ENCODE data around the gene SORCS2. TPM values are rescaled to one million over a fixed set of nuclear protein-coding genes. Genes with fewer than 3 reads are reported as not detected.

SORCS2 gene
- total RNA-seq, 1 experiment from 2014 or later = 0.06 TPM

DNA sequence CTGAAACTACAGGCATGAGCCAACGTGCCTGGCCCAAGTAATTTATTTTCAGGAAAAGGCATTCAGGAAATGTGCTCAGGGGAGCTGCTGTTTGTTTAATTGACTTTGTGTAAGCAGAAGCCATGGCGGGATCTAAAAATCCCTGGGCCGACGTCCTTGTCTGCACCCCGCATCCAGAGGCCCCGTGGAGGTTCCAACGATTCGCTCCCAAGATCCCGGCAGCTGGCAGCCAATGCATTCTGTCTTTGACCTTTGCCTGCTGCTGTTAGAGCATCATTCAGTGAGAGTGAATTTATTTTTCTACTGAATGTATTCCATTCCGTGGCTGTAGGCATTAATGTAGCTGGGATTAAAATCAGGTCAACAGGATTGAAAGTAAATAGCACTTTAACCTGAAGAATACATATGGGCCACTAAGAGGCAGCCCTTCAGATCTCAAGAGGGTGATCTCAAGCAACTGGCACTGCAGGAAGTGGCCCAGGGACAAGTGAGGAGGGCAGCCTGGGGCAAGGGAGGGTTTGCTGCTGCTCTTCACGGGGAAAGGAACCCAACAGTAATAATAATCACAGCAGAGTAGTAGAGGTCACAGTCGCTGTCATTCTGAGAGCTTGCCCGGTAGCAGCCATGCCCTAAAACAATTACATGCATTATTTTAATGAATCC lies 167.2 kb downstream of the SORCS2 start:
- H3K9me3 ChIP-seq (ENCODE audit: low read depth, low read length, poor library complexity, severe bottlenecking) = no peaks in the 10 kb centered on the region
- CTCF ChIA-PET = no interaction called here
- intact Hi-C loops (cut with micrococcal nuclease; ENCODE audit: unreplicated experiment) = no loop called here
- POLR2A ChIA-PET (ENCODE audit: low non-redundant PET) = no interaction called here
- H3K4me3 ChIP-seq (ENCODE audit: low read depth, low read length, poor library complexity, severe bottlenecking) = no peak overlapping the region
- H3K4me1 ChIP-seq (ENCODE audit: insufficient read depth, low read length, poor library complexity, severe bottlenecking) = no peaks in the 10 kb centered on the region
- H3K27ac ChIP-seq (ENCODE audit: low read depth, low read length, poor library complexity, severe bottlenecking) = no peak overlapping the region
- no peaks in the 10 kb centered on the region for H3K27me3 ChIP-seq (replicated peaks; ENCODE audit: insufficient read depth, low read depth, low read length, poor library complexity)
- DNase-seq (ENCODE audit: low spot score) = no peak
- BruUV-seq (replicated peaks) = no TSS peak
- no peaks in the 10 kb centered on the region for H3K36me3 ChIP-seq (ENCODE audit: insufficient read depth, low read length, poor library complexity, severe bottlenecking)
- TF ChIP-seq, protein P1, sequence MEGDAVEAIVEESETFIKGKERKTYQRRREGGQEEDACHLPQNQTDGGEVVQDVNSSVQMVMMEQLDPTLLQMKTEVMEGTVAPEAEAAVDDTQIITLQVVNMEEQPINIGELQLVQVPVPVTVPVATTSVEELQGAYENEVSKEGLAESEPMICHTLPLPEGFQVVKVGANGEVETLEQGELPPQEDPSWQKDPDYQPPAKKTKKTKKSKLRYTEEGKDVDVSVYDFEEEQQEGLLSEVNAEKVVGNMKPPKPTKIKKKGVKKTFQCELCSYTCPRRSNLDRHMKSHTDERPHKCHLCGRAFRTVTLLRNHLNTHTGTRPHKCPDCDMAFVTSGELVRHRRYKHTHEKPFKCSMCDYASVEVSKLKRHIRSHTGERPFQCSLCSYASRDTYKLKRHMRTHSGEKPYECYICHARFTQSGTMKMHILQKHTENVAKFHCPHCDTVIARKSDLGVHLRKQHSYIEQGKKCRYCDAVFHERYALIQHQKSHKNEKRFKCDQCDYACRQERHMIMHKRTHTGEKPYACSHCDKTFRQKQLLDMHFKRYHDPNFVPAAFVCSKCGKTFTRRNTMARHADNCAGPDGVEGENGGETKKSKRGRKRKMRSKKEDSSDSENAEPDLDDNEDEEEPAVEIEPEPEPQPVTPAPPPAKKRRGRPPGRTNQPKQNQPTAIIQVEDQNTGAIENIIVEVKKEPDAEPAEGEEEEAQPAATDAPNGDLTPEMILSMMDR (conservative IDR thresholded peaks at IDR 0.05; ENCODE audit: low read depth, low read length) = no peak

DNA sequence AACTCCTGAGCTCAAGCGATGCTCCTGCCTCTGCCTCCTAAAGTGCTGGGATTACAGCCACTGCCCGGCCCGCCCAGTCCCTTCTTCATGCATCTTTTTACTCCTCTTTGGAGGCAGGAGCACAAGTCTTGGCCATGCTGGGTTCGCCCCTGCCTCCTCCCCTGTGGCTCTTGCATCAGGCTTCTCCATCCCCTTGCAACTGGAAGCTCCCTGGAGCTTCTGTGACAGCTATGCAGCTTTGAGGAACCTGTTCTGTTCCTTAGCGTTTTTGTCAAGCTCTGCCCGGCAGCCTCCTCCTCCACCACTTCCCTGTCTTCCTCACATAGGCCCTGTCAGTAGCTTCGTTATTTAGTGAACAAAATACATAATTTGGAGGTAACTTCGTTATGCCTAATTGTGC lies 168.5 kb downstream of the SORCS2 start:
- BruUV-seq (replicated peaks) = no TSS peak
- CTCF ChIA-PET = no interaction called here
- TF ChIP-seq EZH2 (IDR thresholded peaks at IDR 0.05; ENCODE audit: borderline replicate concordance, low read depth, low read length, poor library complexity, severe bottlenecking) = no peak
- TF ChIP-seq, protein P1 (conservative IDR thresholded peaks at IDR 0.05; ENCODE audit: low read depth, low read length) = no peak
- no peak for DNase-seq (ENCODE audit: low spot score)
- Histone ChIP-seq H3K36me3 (ENCODE audit: insufficient read depth, low read length, poor library complexity, severe bottlenecking) (no peaks in the 10 kb centered on the region), H3K4me3 (ENCODE audit: low read depth, low read length, poor library complexity, severe bottlenecking) (no peak overlapping the region), H3K27me3 (replicated peaks; ENCODE audit: insufficient read depth, low read depth, low read length, poor library complexity) (peaks cover 10% of the 10 kb centered on the region), H3K9me3 (ENCODE audit: low read depth, low read length, poor library complexity, severe bottlenecking) (no peaks in the 10 kb centered on the region), H3K4me1 (ENCODE audit: insufficient read depth, low read length, poor library complexity, severe bottlenecking) (no peaks in the 10 kb centered on the region), H3K27ac (ENCODE audit: low read depth, low read length, poor library complexity, severe bottlenecking) (no peak overlapping the region)
- intact Hi-C loops (cut with micrococcal nuclease; ENCODE audit: unreplicated experiment) = no loop called here
- POLR2A ChIA-PET (ENCODE audit: low non-redundant PET) = interaction anchor here (0.7 kb wide), 1 partner anchor 1000 kb away, joined by 6 read pairs; no protein-coding TSS in a partner anchor

DNA sequence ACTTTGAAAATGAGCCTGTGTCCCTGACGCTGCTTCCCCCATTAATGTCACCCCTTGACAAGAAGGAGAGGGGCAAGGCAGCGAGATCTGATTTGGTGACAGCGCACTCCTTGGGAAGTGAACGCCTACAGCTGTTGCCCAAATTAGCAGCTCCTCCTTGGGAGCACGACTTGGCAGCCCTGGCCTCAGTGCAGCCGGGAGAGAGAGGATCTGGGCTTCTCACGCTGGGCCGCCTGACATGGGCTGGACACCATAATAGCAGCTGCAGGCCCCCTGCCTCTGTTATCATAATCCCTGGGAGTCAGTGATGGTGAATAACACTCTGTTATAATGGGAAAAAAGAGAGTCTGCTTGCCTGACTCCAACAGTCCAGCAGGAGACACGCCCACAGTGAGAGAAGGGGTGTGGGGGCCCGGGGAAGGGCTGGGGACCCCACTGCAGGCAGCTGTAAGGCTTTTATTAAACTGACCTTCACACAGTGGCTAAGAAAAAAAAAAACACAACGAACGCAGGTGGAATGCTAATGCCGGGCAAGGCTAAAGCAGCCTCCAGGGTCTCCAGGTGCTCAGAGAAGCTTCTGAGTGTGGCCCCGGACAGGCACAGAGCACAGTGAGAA lies 169.1 kb downstream of the SORCS2 start:
- Histone ChIP-seq H3K27me3 (replicated peaks; ENCODE audit: insufficient read depth, low read depth, low read length, poor library complexity) (peaks cover 16% of the 10 kb centered on the region), H3K9me3 (ENCODE audit: low read depth, low read length, poor library complexity, severe bottlenecking) (no peaks in the 10 kb centered on the region), H3K4me1 (ENCODE audit: insufficient read depth, low read length, poor library complexity, severe bottlenecking) (no peaks in the 10 kb centered on the region), H3K36me3 (ENCODE audit: insufficient read depth, low read length, poor library complexity, severe bottlenecking) (no peaks in the 10 kb centered on the region), H3K27ac (ENCODE audit: low read depth, low read length, poor library complexity, severe bottlenecking) (no peak overlapping the region), H3K4me3 (ENCODE audit: low read depth, low read length, poor library complexity, severe bottlenecking) (no peak overlapping the region)
- no peak for TF ChIP-seq EZH2 (IDR thresholded peaks at IDR 0.05; ENCODE audit: borderline replicate concordance, low read depth, low read length, poor library complexity, severe bottlenecking)
- TF ChIP-seq, protein P1 (conservative IDR thresholded peaks at IDR 0.05; ENCODE audit: low read depth, low read length) = no peak
- POLR2A ChIA-PET (ENCODE audit: low non-redundant PET) = interaction anchor here (0.7 kb wide), 1 partner anchor 1001 kb away, joined by 6 read pairs; no protein-coding TSS in a partner anchor
- intact Hi-C loops (cut with micrococcal nuclease; ENCODE audit: unreplicated experiment) = no loop called here
- CTCF ChIA-PET = no interaction called here
- DNase-seq (ENCODE audit: low spot score) = no peak
- no TSS peak for BruUV-seq (replicated peaks)

All from A673 (cell line).